Measurements from ENCODE around the gene CELF5. TPM values are rescaled to one million over a fixed set of nuclear protein-coding genes. Genes with fewer than 3 reads are reported as not detected.
"Not testable (repeated sequence)": the region's sequence is repeated elsewhere in the genome, so short reads cannot be mapped to it uniquely, and the experiment has no call there.

CELF5 gene
- total RNA-seq, 4 donors from 2014 or later, result 0.28 to 0.73 TPM; not detected in 2

DNA sequence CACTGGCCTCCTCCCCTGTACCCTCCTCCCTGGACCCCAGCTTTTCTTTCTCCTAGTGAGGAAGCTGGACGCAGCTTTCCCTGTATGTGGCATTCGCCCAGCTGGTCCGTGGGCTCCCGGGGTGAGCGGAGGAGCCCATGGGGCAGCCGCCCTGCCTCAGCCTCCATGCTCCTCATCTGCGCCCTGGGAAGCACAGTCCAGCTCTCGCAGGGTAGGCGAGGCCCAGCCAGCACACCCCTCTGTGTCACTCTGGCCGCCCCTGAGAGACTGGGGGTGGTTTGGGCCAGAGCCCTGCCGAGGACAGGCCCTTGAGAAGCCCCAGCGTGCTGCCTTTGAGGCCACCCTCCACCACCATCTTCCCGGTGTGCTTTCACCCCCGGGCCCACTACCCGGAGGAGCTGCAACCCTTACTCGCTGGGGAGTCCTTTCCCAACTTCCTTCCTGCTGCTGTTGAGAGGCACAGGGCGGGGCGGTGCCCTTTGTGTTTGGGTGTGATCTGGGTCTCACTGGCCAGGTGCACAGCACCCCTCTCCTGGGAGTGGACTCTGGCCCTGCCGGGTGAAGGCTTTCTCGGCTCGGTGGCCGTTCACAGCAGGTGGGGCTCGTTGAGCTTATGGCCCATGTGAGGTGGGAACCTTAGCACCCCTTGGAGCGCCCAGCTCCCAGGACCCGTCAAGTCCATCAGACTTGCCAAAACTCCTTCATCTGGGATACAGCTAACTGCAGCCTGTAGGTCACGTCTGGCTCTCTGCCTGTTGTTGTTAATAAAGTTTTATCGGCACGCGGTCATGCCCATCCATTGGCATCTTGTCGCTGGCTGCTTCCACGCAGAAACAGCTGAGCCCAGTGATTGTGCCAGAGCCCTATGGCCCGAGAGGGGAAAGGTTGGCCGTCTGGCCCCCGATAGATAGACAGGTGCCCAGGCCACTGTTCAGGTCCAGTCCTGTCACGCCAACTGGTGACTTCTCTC is 35.5 kb upstream of the CELF5 start:
- H3K4me1 ChIP-seq, result peaks cover 0 to 16% of the 10 kb centered on the region in 2 donors
- H3K36me3 ChIP-seq, result no peaks in the 10 kb centered on the region
- intact Hi-C loops (cut with DNase I; ENCODE audit: low total_unique reads), result no loop called here
- no peaks in the 10 kb centered on the region for H3K27me3 ChIP-seq
- no peak for TF ChIP-seq POLR2A (IDR thresholded peaks at IDR 0.05)
- TF ChIP-seq, protein P1, sequence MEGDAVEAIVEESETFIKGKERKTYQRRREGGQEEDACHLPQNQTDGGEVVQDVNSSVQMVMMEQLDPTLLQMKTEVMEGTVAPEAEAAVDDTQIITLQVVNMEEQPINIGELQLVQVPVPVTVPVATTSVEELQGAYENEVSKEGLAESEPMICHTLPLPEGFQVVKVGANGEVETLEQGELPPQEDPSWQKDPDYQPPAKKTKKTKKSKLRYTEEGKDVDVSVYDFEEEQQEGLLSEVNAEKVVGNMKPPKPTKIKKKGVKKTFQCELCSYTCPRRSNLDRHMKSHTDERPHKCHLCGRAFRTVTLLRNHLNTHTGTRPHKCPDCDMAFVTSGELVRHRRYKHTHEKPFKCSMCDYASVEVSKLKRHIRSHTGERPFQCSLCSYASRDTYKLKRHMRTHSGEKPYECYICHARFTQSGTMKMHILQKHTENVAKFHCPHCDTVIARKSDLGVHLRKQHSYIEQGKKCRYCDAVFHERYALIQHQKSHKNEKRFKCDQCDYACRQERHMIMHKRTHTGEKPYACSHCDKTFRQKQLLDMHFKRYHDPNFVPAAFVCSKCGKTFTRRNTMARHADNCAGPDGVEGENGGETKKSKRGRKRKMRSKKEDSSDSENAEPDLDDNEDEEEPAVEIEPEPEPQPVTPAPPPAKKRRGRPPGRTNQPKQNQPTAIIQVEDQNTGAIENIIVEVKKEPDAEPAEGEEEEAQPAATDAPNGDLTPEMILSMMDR (IDR thresholded peaks at IDR 0.05), result no peak
- no peak for DNase-seq
- no peak overlapping the region for H3K27ac ChIP-seq
- H3K9me3 ChIP-seq, result no peaks in the 10 kb centered on the region
- no peak overlapping the region for H3K4me3 ChIP-seq

DNA sequence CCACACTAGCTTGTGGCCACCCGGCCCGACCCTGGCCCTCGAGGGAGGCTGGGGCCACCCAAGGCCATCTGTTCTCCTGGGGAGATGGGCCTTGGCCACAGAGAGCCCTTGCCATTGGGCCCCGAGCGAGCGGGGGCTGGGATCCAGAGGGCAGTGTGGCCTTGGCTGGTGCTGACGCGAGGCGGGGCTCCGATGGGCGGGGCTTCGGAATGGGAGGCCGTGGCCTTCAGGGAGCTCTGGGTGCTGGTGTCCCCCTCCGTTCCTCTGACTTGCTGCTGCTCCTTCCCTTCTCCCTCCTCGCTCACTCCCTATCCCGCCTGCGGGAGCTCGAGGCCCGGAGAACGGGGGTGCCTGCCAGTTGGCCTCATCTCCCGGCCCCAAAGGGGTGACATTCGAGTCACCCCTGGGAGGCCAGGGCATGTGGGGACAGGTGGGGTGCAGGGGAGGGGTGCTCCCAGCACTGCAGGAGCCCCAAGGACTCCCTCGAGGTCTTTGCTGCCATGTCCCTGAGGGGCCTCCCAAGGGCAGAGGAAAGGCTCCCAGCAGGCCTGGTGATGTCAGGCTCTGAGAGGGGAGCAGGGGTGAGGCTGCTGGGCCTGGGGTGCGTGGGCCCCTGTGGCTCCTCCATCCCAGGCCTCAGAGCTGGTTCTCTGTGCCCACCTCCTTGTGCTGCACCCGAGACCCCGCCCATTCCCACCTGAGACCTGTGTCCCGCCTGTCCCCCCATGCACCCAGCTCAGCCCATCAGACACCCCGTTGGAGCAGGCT is 34.6 kb upstream of the CELF5 start:
- intact Hi-C loops (cut with DNase I; ENCODE audit: low total_unique reads), result no loop called here
- Histone ChIP-seq H3K27me3 (no peaks in the 10 kb centered on the region), H3K4me1 (peaks cover 0 to 16% of the 10 kb centered on the region in 2 donors), H3K36me3 (no peaks in the 10 kb centered on the region), H3K4me3 (no peak overlapping the region), H3K27ac (no peak overlapping the region), H3K9me3 (no peaks in the 10 kb centered on the region)
- no peak for DNase-seq
- no peak for TF ChIP-seq POLR2A (IDR thresholded peaks at IDR 0.05)
- TF ChIP-seq, protein P1 (IDR thresholded peaks at IDR 0.05), result no peak

DNA sequence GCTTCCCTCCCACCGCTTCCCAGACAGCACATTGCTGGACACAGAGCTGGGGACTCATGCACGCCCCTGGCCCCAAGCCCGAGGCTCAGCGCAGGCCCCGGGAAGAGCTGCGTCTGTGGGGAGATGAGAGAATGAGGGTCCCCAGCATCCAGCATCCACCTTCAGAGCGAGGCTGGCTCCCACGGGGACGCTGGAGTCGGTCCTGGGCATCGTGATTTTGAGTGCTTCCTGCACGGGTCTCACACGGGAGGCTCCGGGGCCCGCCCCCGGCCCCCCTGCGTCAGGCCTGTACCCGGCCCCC is 34.0 kb upstream of the CELF5 start:
- Histone ChIP-seq H3K27ac (no peak overlapping the region), H3K27me3 (no peaks in the 10 kb centered on the region), H3K4me3 (no peak overlapping the region), H3K4me1 (peaks cover 0 to 16% of the 10 kb centered on the region in 2 donors), H3K36me3 (no peaks in the 10 kb centered on the region), H3K9me3 (no peaks in the 10 kb centered on the region)
- no peak for DNase-seq
- TF ChIP-seq, protein P1 (IDR thresholded peaks at IDR 0.05), result no peak
- no peak for TF ChIP-seq POLR2A (IDR thresholded peaks at IDR 0.05)
- intact Hi-C loops (cut with DNase I; ENCODE audit: low total_unique reads), result no loop called here

DNA sequence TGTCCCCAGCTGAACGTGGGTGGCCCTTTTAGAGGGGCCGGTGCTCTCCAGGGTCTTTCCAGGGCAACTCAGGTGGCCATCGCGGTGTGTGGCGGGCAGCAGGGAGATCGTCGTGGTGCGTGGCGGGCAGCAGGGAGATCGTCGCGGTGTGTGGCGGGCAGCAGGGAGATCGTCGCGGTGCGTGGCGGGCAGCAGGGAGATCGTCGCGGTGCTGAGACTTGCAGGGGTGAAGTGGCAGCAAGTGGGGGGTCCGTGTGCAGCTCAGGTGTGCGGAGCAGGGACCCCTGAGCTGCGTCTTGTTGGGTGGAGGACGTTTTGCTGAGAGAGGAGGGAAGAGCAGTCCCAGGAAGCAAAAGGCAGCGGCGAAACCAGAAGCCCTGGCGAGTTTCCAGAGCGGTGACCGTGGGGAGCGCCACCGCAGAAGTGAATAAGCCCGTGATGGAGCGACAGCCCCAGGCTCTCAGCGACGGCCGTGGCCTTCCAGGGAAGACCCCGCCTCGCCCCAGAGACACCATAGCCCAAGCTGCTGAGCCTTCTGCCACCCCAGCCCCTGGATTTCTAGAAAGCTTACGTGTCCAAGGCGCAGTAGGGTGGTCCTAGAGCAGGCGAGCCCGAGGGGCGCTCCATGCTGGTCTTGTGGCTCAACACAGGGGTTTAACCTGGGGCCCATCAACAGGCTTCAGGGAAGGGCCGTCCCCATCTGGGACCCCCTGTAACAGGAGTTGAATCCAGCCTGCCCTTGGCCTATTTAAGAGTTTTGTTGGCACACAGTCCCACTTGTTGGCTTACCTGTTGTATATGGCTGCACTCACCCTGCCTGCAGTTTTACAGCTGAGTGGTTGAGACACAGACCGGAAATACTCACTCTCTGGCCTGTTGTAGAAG is 33.3 kb upstream of the CELF5 start:
- no peak for TF ChIP-seq POLR2A (IDR thresholded peaks at IDR 0.05)
- no peak for DNase-seq
- Histone ChIP-seq H3K27me3 (no peaks in the 10 kb centered on the region), H3K36me3 (no peaks in the 10 kb centered on the region), H3K9me3 (no peaks in the 10 kb centered on the region), H3K4me1 (peaks cover 0 to 16% of the 10 kb centered on the region in 2 donors), H3K4me3 (no peak overlapping the region), H3K27ac (no peak overlapping the region)
- intact Hi-C loops (cut with DNase I; ENCODE audit: low total_unique reads), result no loop called here

GRCh38 chr19:3191806-3192104 is 32.7 kb upstream of the CELF5 start:
- H3K36me3 ChIP-seq; H3K4me3 ChIP-seq; H3K27me3 ChIP-seq; DNase-seq; H3K27ac ChIP-seq; H3K9me3 ChIP-seq; intact Hi-C loops (cut with DNase I; ENCODE audit: low total_unique reads): not testable (repeated sequence)
- H3K4me1 ChIP-seq, result peaks cover 0 to 11% of the 10 kb centered on the region in 2 donors
